T-helper 2 cell treated with Interferon-gamma antibody and Interleukin-4, amounts not matched to agents 5 μg/mL and 100 μg/mL, for 36 hours (primary cell): ENCODE data around the gene NAPA.

Source experiments
- DNase-seq: peaks from one replicate; pipeline ENCODE4 v3.0.0; 2021; ENCODE audit warnings: low spot score
- H3K27ac Mint-ChIP-seq: one replicate; pipeline ENCODE4 v1.8.0; 2021; ENCODE audit warnings: mild to moderate bottlenecking, mixed read lengths
- H3K27me3 Mint-ChIP-seq: one replicate; pipeline ENCODE4 v1.8.0; 2021; ENCODE audit warnings: low read depth, mixed read lengths
- H3K36me3 Mint-ChIP-seq: one replicate; pipeline ENCODE4 v1.8.0; 2021; ENCODE audit warnings: low read depth, mixed read lengths
- H3K4me1 Mint-ChIP-seq: one replicate; pipeline ENCODE4 v1.8.0; 2021; ENCODE audit warnings: low read depth, mixed read lengths
- H3K4me3 Mint-ChIP-seq: one replicate; pipeline ENCODE4 v1.8.0; 2022; ENCODE audit warnings: mild to moderate bottlenecking, moderate library complexity, mixed read lengths
- H3K9me3 Mint-ChIP-seq: one replicate; pipeline ENCODE4 v1.8.0; 2021; ENCODE audit warnings: mixed read lengths

Gene NAPA

DNA sequence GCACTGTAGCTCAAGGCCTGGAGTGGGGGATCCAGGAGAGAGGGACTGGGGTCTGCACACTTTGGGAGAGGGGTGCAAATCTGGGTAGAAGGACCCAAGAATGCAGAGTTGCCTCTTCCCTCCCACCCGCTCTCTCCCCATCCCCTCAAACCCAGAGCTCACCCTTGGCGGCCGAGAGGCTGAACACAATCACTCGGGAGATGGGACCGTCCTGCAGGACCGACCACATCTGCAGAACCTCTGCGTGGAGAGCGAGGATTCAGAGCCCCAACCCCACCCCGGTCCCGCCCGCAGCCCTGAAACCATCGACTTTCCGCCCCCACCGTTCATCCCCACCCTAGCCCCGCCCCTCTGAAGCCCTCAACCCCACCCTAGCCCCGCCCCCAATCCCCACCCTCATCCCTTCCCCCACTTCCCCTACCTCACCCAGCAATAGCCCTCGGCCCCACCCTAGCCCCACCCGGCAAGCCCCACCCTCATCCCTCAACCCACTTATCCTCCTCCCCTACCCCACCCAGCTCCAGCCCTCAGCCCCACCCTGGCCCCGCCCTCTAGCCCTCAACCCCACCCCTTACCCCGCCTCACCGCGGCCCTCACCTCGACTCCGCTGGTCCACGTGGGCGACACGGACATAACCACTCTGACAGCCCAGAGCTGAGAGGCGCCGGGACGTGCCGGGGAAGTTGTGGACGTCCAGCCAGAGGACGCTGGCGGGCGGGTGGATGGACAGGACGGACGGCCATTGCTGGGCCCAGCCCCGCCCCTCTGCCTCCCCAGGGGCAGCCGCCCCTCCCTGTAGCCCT lies 35.0 kb downstream of the NAPA start:
- peaks cover 6% of the 10 kb centered on the region for H3K4me1 Mint-ChIP-seq
- no peaks in the 10 kb centered on the region for H3K9me3 Mint-ChIP-seq
- H3K36me3 Mint-ChIP-seq: peaks cover under 1% of the 10 kb centered on the region
- H3K27me3 Mint-ChIP-seq: no peaks in the 10 kb centered on the region
- no peak for DNase-seq
- no peak overlapping the region for H3K27ac Mint-ChIP-seq
- no peak overlapping the region for H3K4me3 Mint-ChIP-seq

DNA sequence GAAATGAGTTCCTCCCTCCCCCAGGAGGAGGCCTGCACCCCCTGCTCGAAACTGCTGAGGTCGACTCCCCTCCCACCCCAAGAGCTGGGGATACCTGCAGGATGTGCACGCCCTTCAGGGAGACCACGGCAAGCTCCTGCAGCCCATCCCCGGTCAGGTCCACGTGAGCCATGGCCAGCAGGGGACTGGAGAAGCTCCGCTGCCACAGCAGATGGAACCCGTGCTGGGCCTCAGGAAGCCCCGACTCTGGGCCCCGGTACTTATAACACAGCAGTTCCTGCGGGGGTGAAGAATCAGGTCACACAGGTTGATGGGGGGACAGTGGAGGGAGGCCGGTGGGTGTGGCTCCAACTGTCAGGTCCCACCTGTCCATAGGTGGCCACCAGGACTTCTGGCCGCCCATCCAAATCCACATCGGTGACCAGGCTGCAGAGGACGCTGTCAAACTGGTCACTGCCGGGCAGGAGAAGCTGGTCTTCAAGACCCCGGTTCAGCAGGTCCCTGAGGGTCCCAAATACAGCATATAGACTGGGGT lies 38.4 kb downstream of the NAPA start:
- no peaks in the 10 kb centered on the region for H3K36me3 Mint-ChIP-seq
- no peaks in the 10 kb centered on the region for H3K9me3 Mint-ChIP-seq

DNA sequence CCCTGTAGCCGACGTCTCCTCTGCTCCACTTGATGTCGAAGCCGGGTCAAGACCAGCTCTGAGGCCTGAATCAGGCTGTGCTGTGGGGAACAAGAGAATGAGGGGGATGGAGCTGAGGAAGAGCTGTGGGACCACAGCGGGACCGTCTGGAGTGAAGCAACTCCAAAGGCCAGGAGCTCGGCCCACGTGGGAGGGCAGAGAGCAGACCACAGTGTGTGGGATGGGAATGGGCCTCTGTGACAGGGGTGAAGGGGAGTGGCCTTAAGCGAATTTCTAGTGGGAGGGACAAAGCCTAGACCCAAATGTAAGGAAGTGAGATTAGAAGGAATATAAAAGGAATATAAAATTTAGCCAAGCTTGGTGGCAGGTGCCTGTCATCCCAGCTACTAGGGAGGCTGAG lies 39.4 kb downstream of the NAPA start:
- no peaks in the 10 kb centered on the region for H3K36me3 Mint-ChIP-seq
- peaks cover 3% of the 10 kb centered on the region for H3K4me1 Mint-ChIP-seq
- no peak for DNase-seq
- H3K27ac Mint-ChIP-seq: no peak overlapping the region
- no peaks in the 10 kb centered on the region for H3K9me3 Mint-ChIP-seq
- H3K27me3 Mint-ChIP-seq: peaks cover 11% of the 10 kb centered on the region
- H3K4me3 Mint-ChIP-seq: no peak overlapping the region

More for the DNA sequence above, 38.4 kb downstream of the NAPA start:
- peaks cover 3% of the 10 kb centered on the region for H3K27me3 Mint-ChIP-seq
- no peak for DNase-seq
- no peak overlapping the region for H3K27ac Mint-ChIP-seq
- no peak overlapping the region for H3K4me3 Mint-ChIP-seq
- H3K4me1 Mint-ChIP-seq: peaks cover 2% of the 10 kb centered on the region

DNA sequence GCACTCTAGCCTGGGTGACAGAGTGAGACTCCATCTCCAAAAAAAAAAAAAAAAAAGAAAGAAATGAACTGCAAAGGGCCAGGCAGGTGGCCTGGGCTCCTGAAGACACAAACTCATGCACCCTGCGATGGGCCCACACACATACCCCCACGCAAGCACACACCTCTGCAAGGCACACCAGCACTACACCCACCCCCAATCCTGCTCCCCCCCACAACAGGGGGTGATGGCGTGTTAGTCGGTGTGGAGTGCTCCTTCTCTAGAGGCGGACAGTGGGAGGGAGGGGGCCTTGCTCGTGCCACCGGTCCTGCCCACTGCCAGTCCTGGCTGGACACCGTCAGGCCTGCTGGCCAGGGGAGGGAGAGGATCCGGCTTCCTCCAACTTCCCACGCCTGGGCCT lies 41.5 kb downstream of the NAPA start:
- H3K27me3 Mint-ChIP-seq: peaks cover 28% of the 10 kb centered on the region
- H3K27ac Mint-ChIP-seq: no peak overlapping the region
- H3K36me3 Mint-ChIP-seq: no peaks in the 10 kb centered on the region
- no peak for DNase-seq
- H3K4me1 Mint-ChIP-seq: peaks cover 3% of the 10 kb centered on the region
- no peak overlapping the region for H3K4me3 Mint-ChIP-seq
- no peaks in the 10 kb centered on the region for H3K9me3 Mint-ChIP-seq

- peak; percentile 55 for DNase-seq
- H3K4me1 Mint-ChIP-seq: peaks cover 3% of the 10 kb centered on the region
- H3K27me3 Mint-ChIP-seq: peaks cover 35% of the 10 kb centered on the region
- no peak within 1 kb of the TSS for H3K4me3 Mint-ChIP-seq
- H3K36me3 Mint-ChIP-seq: no peaks in the 10 kb centered on the region
- no peaks in the 10 kb centered on the region for H3K9me3 Mint-ChIP-seq
- no peak within 1 kb of the TSS for H3K27ac Mint-ChIP-seq
Observed at GRCh38 chr19:47471733-47472457, 43.0 kb downstream of the NAPA start, which contains the start of gene SLC8A2. Gene SLC8A2, minus strand, starts transcription at chr19:47471893. Its CDS starts 5,490 bp downstream, at chr19:47466403.

DNA sequence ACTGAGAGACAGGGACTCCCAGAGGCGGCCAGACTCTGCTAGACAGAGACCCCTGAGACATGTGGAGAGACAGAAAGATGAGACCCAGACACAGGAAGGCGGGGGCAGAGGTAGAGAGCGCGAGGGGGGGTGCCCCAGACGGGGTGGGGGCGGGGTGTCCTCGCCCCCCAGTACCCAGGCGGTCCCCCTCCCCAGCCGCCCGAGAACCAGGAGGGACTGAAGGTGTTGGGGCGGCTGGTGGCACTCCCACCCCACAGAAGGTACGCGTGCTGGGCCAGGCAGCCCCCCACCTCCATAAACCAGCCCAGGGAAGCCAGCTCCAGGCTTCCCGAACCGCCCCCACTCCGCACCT lies 43.5 kb downstream of the NAPA start:
- Mint-ChIP-seq H3K36me3 (no peaks in the 10 kb centered on the region), H3K27ac (no peak overlapping the region), H3K9me3 (no peaks in the 10 kb centered on the region), H3K4me1 (peaks cover 3% of the 10 kb centered on the region), H3K27me3 (peaks cover 35% of the 10 kb centered on the region), H3K4me3 (no peak overlapping the region)
- no peak for DNase-seq

GRCh38 chr19:47470447-47471195 lies 44.2 kb downstream of the NAPA start:
- Mint-ChIP-seq H3K4me1 (peaks cover 3% of the 10 kb centered on the region), H3K27ac (no peak overlapping the region), H3K9me3 (no peaks in the 10 kb centered on the region), H3K4me3 (no peak overlapping the region), H3K36me3 (no peaks in the 10 kb centered on the region), H3K27me3 (peaks cover 35% of the 10 kb centered on the region)
- no peak for DNase-seq

- no peak for DNase-seq
- H3K9me3 Mint-ChIP-seq: no peaks in the 10 kb centered on the region
- peaks cover 3% of the 10 kb centered on the region for H3K4me1 Mint-ChIP-seq
- H3K36me3 Mint-ChIP-seq: no peaks in the 10 kb centered on the region
- peaks cover 35% of the 10 kb centered on the region for H3K27me3 Mint-ChIP-seq
- H3K4me3 Mint-ChIP-seq: no peak overlapping the region
- no peak overlapping the region for H3K27ac Mint-ChIP-seq
Observed at GRCh38 chr19:47469719-47470118, 45.1 kb downstream of the NAPA start.

- Mint-ChIP-seq H3K4me1 (peaks cover 3% of the 10 kb centered on the region), H3K36me3 (no peaks in the 10 kb centered on the region), H3K4me3 (no peak overlapping the region), H3K27me3 (peaks cover 35% of the 10 kb centered on the region), H3K9me3 (no peaks in the 10 kb centered on the region), H3K27ac (no peak overlapping the region)
- no peak for DNase-seq
Observed at GRCh38 chr19:47469363-47469700, 45.5 kb downstream of the NAPA start.

GRCh38 chr19:47467914-47468313 lies 46.9 kb downstream of the NAPA start:
- H3K27ac Mint-ChIP-seq: no peak overlapping the region
- H3K9me3 Mint-ChIP-seq: no peaks in the 10 kb centered on the region
- peaks cover 35% of the 10 kb centered on the region for H3K27me3 Mint-ChIP-seq
- H3K36me3 Mint-ChIP-seq: no peaks in the 10 kb centered on the region
- peaks cover 3% of the 10 kb centered on the region for H3K4me1 Mint-ChIP-seq
- H3K4me3 Mint-ChIP-seq: no peak overlapping the region
- no peak for DNase-seq

DNA sequence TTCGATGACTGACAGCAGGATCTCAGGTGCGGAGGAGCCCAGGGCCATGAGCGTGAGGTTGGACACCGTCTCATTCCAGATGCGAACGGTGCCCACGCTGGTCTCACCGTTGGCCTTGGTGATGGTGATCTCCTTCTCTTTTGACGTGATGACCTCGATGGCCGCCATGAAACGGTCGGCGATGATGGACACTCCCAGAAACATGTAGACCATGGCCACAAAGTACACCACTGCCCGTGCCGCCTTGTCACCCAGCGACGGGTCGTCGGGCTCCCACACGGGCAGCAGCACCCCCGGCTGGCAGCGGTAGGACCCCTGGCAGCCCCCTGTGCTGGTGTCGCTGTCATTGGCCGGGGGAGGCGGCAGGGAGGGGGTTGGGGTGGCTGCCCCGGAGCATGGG lies 48.9 kb downstream of the NAPA start:
- Mint-ChIP-seq H3K9me3 (no peaks in the 10 kb centered on the region), H3K27me3 (peaks cover 28% of the 10 kb centered on the region), H3K4me1 (no peaks in the 10 kb centered on the region), H3K4me3 (no peak overlapping the region), H3K36me3 (no peaks in the 10 kb centered on the region), H3K27ac (no peak overlapping the region)
- DNase-seq: no peak

DNA sequence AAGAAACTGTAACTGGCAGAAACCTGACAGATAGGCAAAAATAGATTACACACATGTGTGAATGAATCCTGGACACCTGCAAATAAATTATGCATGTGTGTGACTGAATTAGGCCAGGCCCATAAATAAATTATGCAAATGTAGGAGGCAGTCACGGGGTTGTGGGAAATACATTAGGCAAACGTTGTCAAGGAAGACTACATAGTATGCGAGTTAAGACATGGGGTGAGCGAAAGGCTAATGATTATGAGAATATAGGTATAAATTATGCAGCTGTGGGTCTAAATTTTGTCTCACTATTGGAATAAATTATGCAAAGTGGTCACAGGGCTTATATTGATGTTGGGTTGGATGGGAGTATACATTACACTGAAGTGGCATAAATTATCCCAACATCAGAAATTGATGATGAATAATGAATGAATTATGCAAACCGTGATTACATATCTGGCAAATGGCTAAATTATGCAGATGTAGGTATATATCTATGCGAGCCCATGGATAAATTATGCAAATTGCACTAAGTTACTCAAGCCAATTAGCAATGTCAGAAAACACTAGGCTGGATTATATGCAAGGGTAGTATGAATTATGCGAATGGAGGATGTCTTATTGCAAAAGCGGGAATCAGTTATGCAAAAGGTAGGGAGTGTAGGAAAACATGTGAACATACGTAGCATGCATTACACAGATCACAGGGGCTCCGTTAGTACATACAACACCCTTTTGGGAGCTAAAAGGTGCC lies 50.0 kb downstream of the NAPA start:
- Mint-ChIP-seq H3K27me3 (peaks cover 20% of the 10 kb centered on the region), H3K4me3 (no peak overlapping the region), H3K36me3 (no peaks in the 10 kb centered on the region), H3K9me3 (no peaks in the 10 kb centered on the region), H3K27ac (no peak overlapping the region), H3K4me1 (no peaks in the 10 kb centered on the region)
- DNase-seq: no peak

DNA sequence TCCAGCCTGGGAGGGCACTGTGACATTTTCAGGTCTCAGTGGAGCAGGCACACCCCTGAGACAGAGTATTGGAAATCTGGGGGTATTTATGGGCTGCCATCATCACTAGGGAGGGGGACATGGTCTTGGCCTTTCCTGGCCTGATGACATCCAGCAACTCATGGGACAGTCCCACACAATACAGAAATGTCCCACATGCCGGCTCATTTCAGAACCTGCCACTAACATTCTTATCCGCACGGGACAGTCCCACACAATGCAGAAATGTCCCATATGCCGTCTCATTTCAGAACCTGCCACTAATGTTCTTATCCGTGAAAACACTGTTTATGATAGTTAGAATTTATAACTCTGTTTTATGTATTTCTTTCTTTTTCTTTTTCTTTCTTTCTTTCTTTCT lies 53.0 kb downstream of the NAPA start:
- no peaks in the 10 kb centered on the region for H3K4me1 Mint-ChIP-seq
- peaks cover 2% of the 10 kb centered on the region for H3K27me3 Mint-ChIP-seq
- no peaks in the 10 kb centered on the region for H3K36me3 Mint-ChIP-seq

More for the DNA sequence above, 53.0 kb downstream of the NAPA start:
- no peak overlapping the region for H3K4me3 Mint-ChIP-seq
- H3K27ac Mint-ChIP-seq: no peak overlapping the region
- no peaks in the 10 kb centered on the region for H3K9me3 Mint-ChIP-seq
- no peak for DNase-seq
